HepG2 (cell line): ENCODE measurements around the gene IGFBP7. TPM values are rescaled to one million over a fixed set of nuclear protein-coding genes. Genes with fewer than 3 reads are reported as not detected.

Experiments used
- ATAC-seq: fragments of 200-7000 bp; cut with Tn5 transposase; 3 replicates; pipeline ENCODE4 v1.9.1; 2020; ENCODE audit warnings: mild to moderate bottlenecking, moderate library complexity
- BruUV-seq: library from RNA; stranded (reverse); fragments of 400-500 nt; replicated peaks from 2 replicates; lab custom pipeline; 2021; lab: Mats Ljungman, UMichigan
- CTCF ChIA-PET: fragments of 300-600 bp; formaldehyde crosslinking; extraction: SDS; loops from one replicate; lab custom pipeline; 2021; ENCODE audit warnings: low total read pairs, inconsistent platforms, low intra/inter-chr PET ratio; lab: Yijun Ruan, JAX
- POLR2A ChIA-PET: fragments of 350-600 bp; sonication (Branson Sonifier 250); formaldehyde crosslinking; loops from one replicate; lab custom pipeline; 2020; ENCODE audit warnings: antibody characterized with exemption, inconsistent platforms; lab: Yijun Ruan, JAX
- DNase-seq: peaks from one replicate; pipeline ENCODE4 v3.0.0-alpha.2; 2015; ENCODE audit warnings: low spot score
- FAIRE-seq: peaks from 3 replicates; lab custom pipeline; 2011; peaks lifted over from hg19 to GRCh38; lab: Jason Lieb, UNC
- H2AFZ ChIP-seq: one replicate; pipeline ENCODE4 v1.6.1; 2011; ENCODE audit warnings: low read length, inconsistent platforms
- H3K27ac ChIP-seq: fragments of 300-600 bp; 3 replicates; pipeline ENCODE4 v1.8.0; 2011; ENCODE audit warnings: mixed run types, mild to moderate bottlenecking, mixed read lengths, low read length, inconsistent platforms; ENCODE audit not compliant: insufficient read depth; ENCODE audit errors: extremely low read length
- H3K27me3 ChIP-seq, 2 experiments: fragments of 200-600 bp in 1 of 2; 2 replicates in 1 of 2; 3 replicates in 1 of 2; pipeline versions ENCODE4 v1.6.0 to v1.8.0; 2011; ENCODE audit warnings: low read length in 2 of 2, mild to moderate bottlenecking in 2 of 2, moderate library complexity in 2 of 2, inconsistent platforms in 1 of 2; ENCODE audit not compliant: insufficient read depth in 2 of 2, control insufficient read depth in 1 of 2
- H3K36me3 ChIP-seq, 2 experiments: fragments of 200-600 bp in 1 of 2; replicated peaks in 1 of 2; 2 replicates in 1 of 2; 3 replicates in 1 of 2; pipeline versions ENCODE4 v1.5.1 to v1.8.0; 2011; ENCODE audit warnings: low read length in 2 of 2, inconsistent platforms in 1 of 2; ENCODE audit not compliant: insufficient read depth in 2 of 2, control insufficient read depth in 1 of 2
- H3K4me1 ChIP-seq: 2 replicates; pipeline ENCODE4 v1.5.1; 2012; ENCODE audit warnings: low read length, inconsistent platforms; ENCODE audit not compliant: insufficient read depth
- H3K4me2 ChIP-seq: 2 replicates; pipeline ENCODE4 v1.6.0; 2011; ENCODE audit warnings: low read depth, low read length, inconsistent platforms
- H3K4me3 ChIP-seq, 3 experiments: fragments of 200-600 bp in 1 of 3; sonication (generic), shearing (Covaris generic) in 1 of 3; replicated peaks in 1 of 3; 2 replicates each; pipeline ENCODE4 v1.5.1; 2011 to 2016; ENCODE audit warnings: low read length in 3 of 3, inconsistent platforms in 2 of 3, low read depth in 2 of 3, mild to moderate bottlenecking in 2 of 3, control low read depth in 1 of 3, mixed read lengths in 1 of 3; ENCODE audit not compliant: insufficient read depth in 1 of 3
- H3K79me2 ChIP-seq: one replicate; pipeline ENCODE4 v1.6.1; 2011; ENCODE audit warnings: low read length, inconsistent platforms; ENCODE audit not compliant: insufficient read depth
- H3K9ac ChIP-seq: 2 replicates; pipeline ENCODE4 v1.6.0; 2011; ENCODE audit warnings: mild to moderate bottlenecking, low read depth, low read length, inconsistent platforms; ENCODE audit not compliant: insufficient read depth
- H3K9me3 ChIP-seq: 2 replicates; pipeline ENCODE4 v1.5.1; 2012; ENCODE audit warnings: mild to moderate bottlenecking, low read length
- H4K20me1 ChIP-seq: 2 replicates; pipeline ENCODE4 v1.6.0; 2011; ENCODE audit warnings: inconsistent platforms, mild to moderate bottlenecking, low read length, moderate library complexity; ENCODE audit not compliant: insufficient read depth
- CHD2 ChIP-seq: IDR thresholded peaks from 2 replicates; pipeline ENCODE4 v1.6.1; 2011; ENCODE audit warnings: low read depth, low read length, improper control_type of control experiment
- NCOA2 ChIP-seq: sonication (generic); formaldehyde crosslinking; IDR thresholded peaks from 2 replicates; pipeline ENCODE4 v1.8.0; 2022; ENCODE audit warnings: inconsistent platforms
- RBAK ChIP-seq: sonication (generic); formaldehyde crosslinking; IDR thresholded peaks from 2 replicates; pipeline ENCODE4 v1.5.1; 2020; ENCODE audit warnings: mild to moderate bottlenecking, missing genetic modification reagents
- ZNF292 ChIP-seq: sonication (generic); formaldehyde crosslinking; IDR thresholded peaks from 2 replicates; pipeline ENCODE4 v1.8.1; 2022; ENCODE audit warnings: mild to moderate bottlenecking, low read depth, missing genetic modification reagents, borderline replicate concordance
- ZNF567 ChIP-seq: sonication (generic); formaldehyde crosslinking; IDR thresholded peaks from 2 replicates; pipeline ENCODE4 v1.8.1; 2023; ENCODE audit warnings: mild to moderate bottlenecking, missing genetic modification reagents, borderline replicate concordance
- WGBS: methylation state at CpG from one replicate; pipeline ENCODE4 v1.1.6; 2017; ENCODE audit warnings: low lambda C conversion rate; 5-methylcytosine and 5-hydroxymethylcytosine counted together
- in situ Hi-C: cut with HindIII; loops from 2 replicates; pipeline ENCODE4 v1.10.0; 2017; ENCODE audit warnings: low pct_unique_long_range_greater_than_20kb; ENCODE audit not compliant: extremely low pct_ligation_motif_present
- intact Hi-C: fragments of 100-400 bp; cut with micrococcal nuclease; formaldehyde crosslinking; loops from one replicate; pipeline ENCODE4 v1.10.0; 2022; ENCODE audit not compliant: unreplicated experiment
- polyA plus RNA-seq, 8 experiments: library from polyadenylated mRNA; depleted of rRNA in 3 of 8; stranded (reverse) in 7 of 8; unstranded in 1 of 8; fragments of >200 nt; fragmentation: Illumina TruSeq in 4 of 8; extraction: Trizol in 4 of 8; gene quantifications; 2 replicates each; pipeline versions ENCODE4 v1.2.1 to v1.2.3, GENCODE V29; 2011 to 2016; ENCODE audit warnings: low read depth in 4 of 8, missing spikeins in 1 of 8, mixed read lengths in 1 of 8; ENCODE audit not compliant: insufficient read depth in 1 of 8
- total RNA-seq, 5 experiments: library from RNA; depleted of rRNA; stranded (reverse); fragments of >200 nt; fragmentation: Illumina TruSeq; extraction: Trizol; gene quantifications; 2 replicates each; pipeline ENCODE4 v1.2.3, GENCODE V29; 2016; ENCODE audit warnings: low read depth in 1 of 5
- TF ChIP-seq, protein P1 (sequence below): sonication (generic); formaldehyde crosslinking; conservative IDR thresholded peaks from 2 replicates; pipeline ENCODE4 v1.8.1; 2023; ENCODE audit warnings: missing genetic modification reagents
- TF ChIP-seq, protein P2 (sequence below): sonication (generic); formaldehyde crosslinking; IDR thresholded peaks from 2 replicates; pipeline ENCODE4 v1.4.0; 2020; ENCODE audit warnings: missing genetic modification reagents; ENCODE audit errors: not compliant biosample characterization
- TF ChIP-seq, protein P3 (sequence below): sonication (generic); formaldehyde crosslinking; IDR thresholded peaks from 2 replicates; pipeline ENCODE4 v1.5.0; 2020; ENCODE audit warnings: mild to moderate bottlenecking, missing genetic modification reagents, moderate library complexity

IGFBP7 gene
- total and polyA plus RNA-seq, 2 of the 13 experiments (the other 11 are each of a cell fraction or from before 2014, with no cell fraction given): 1.1 to 1.3 TPM

DNA sequence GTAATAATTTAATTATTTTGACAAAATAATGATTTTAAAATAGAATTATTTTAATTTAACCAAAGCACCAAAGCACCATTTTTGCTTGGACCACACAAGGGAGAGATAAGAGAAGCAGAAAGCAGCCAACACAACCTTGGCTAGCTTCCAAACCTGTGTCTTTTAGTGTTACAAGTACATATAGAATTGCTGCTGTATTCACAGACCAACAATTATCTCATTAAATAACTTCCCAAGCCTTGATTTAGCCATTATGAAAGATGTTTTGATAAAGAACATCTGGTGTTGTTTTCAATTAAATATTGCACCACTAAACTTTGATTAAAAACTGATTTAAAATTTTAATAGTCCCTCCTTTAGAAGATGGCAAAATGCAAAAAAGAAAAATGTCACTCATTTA is 14.0 kb upstream of the IGFBP7 start:
- intact Hi-C loops (no loop called here), in situ Hi-C loops (no loop called here)
- Histone ChIP-seq H2AFZ (no peak overlapping the region), H3K9ac (no peak overlapping the region), H3K9me3 (peaks cover 12% of the 10 kb centered on the region; the same call in 1 of the 2 replicates), H4K20me1 (no peaks in the 10 kb centered on the region), H3K4me2 (no peak overlapping the region), H3K27me3 (no peaks in the 10 kb centered on the region), H3K79me2 (no peaks in the 10 kb centered on the region), H3K36me3 (no peaks in the 10 kb centered on the region), H3K4me3 (no peak overlapping the region), H3K27ac (no peak overlapping the region), H3K4me1 (no peaks in the 10 kb centered on the region)
- FAIRE-seq: no peak
- no peak for DNase-seq
- ChIA-PET CTCF (no interaction called here), POLR2A (no interaction called here)
- BruUV-seq: no TSS peak
- ATAC-seq: no peak
- no peak for TF ChIP-seq CHD2
- no peak for TF ChIP-seq NCOA2
- TF ChIP-seq, protein P1, sequence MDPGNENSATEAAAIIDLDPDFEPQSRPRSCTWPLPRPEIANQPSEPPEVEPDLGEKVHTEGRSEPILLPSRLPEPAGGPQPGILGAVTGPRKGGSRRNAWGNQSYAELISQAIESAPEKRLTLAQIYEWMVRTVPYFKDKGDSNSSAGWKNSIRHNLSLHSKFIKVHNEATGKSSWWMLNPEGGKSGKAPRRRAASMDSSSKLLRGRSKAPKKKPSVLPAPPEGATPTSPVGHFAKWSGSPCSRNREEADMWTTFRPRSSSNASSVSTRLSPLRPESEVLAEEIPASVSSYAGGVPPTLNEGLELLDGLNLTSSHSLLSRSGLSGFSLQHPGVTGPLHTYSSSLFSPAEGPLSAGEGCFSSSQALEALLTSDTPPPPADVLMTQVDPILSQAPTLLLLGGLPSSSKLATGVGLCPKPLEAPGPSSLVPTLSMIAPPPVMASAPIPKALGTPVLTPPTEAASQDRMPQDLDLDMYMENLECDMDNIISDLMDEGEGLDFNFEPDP (CRISPR knock-in tag): no peak
- no peak for TF ChIP-seq ZNF292
- TF ChIP-seq ZNF567 (CRISPR knock-in tag): no peak
- TF ChIP-seq, protein P2, sequence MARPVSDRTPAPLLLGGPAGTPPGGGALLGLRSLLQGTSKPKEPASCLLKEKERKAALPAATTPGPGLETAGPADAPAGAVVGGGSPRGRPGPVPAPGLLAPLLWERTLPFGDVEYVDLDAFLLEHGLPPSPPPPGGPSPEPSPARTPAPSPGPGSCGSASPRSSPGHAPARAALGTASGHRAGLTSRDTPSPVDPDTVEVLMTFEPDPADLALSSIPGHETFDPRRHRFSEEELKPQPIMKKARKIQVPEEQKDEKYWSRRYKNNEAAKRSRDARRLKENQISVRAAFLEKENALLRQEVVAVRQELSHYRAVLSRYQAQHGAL: no peak

DNA sequence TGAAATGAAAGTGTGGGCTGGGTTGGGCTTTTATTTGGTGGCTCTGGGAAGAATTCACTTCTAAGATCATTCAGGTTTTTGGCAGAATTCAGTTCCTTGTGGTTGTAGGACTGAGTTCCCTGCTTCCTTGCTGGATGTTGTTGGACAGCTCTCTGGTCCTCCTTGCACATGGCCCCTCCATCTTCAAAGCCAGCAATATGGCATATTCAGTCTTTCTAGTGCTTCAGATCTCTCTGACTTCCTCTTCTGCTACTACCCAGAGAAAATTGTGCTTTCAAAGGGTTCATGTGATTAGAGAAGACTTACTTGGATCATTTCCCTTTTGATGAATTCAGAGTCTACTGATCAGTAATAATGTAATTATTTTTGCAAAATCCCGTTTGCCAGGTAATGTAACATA is 12.8 kb upstream of the IGFBP7 start:
- Histone ChIP-seq H3K36me3 (no peaks in the 10 kb centered on the region), H3K4me1 (no peaks in the 10 kb centered on the region), H3K79me2 (no peaks in the 10 kb centered on the region), H3K27ac (no peak overlapping the region), H3K9ac (no peak overlapping the region), H3K9me3 (peaks cover 12% of the 10 kb centered on the region; the same call in 1 of the 2 replicates), H3K4me2 (no peak overlapping the region), H3K27me3 (peaks cover 0 to 2% of the 10 kb centered on the region in 2 experiments; a peak in 1 of 5 replicates), H4K20me1 (no peaks in the 10 kb centered on the region), H2AFZ (no peak overlapping the region), H3K4me3 (no peak overlapping the region)
- FAIRE-seq (no peak), DNase-seq (no peak), ATAC-seq (no peak)
- in situ Hi-C loops (no loop called here), intact Hi-C loops (no loop called here)
- ChIA-PET CTCF (no interaction called here), POLR2A (no interaction called here)
- WGBS: 0% methylated on average over 1 of the region's 1 CpG
- no TSS peak for BruUV-seq
- TF ChIP-seq RBAK (CRISPR knock-in tag): no peak
- TF ChIP-seq, protein P3, sequence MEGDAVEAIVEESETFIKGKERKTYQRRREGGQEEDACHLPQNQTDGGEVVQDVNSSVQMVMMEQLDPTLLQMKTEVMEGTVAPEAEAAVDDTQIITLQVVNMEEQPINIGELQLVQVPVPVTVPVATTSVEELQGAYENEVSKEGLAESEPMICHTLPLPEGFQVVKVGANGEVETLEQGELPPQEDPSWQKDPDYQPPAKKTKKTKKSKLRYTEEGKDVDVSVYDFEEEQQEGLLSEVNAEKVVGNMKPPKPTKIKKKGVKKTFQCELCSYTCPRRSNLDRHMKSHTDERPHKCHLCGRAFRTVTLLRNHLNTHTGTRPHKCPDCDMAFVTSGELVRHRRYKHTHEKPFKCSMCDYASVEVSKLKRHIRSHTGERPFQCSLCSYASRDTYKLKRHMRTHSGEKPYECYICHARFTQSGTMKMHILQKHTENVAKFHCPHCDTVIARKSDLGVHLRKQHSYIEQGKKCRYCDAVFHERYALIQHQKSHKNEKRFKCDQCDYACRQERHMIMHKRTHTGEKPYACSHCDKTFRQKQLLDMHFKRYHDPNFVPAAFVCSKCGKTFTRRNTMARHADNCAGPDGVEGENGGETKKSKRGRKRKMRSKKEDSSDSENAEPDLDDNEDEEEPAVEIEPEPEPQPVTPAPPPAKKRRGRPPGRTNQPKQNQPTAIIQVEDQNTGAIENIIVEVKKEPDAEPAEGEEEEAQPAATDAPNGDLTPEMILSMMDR (CRISPR knock-in tag): no peak
